ENCODE measurements around the gene NUDT13. TPM values are rescaled to one million over a fixed set of nuclear protein-coding genes. Genes with fewer than 3 reads are reported as not detected.

NUDT13 gene
- total RNA-seq, 1 experiment from 2014 or later, result 2.9 TPM

GRCh38 chr10:73060738-73061635, 49.3 kb upstream of the NUDT13 start (continued):
- TF ChIP-seq JAZF1 (CRISPR knock-in tag; IDR thresholded peaks at IDR 0.05), result no peak
- no peak for TF ChIP-seq ZSCAN18 (CRISPR knock-in tag; IDR thresholded peaks at IDR 0.05)
- TF ChIP-seq SOX15 (CRISPR knock-in tag; IDR thresholded peaks at IDR 0.05), result no peak
- no peak for TF ChIP-seq GABPB1 (CRISPR knock-in tag; IDR thresholded peaks at IDR 0.05)
- TF ChIP-seq MLX (CRISPR knock-in tag; IDR thresholded peaks at IDR 0.05), result no peak
- no peak for TF ChIP-seq NR3C1 (CRISPR knock-in tag; conservative IDR thresholded peaks at IDR 0.05; ENCODE audit: low read depth)
- no peak for TF ChIP-seq HMGA2 (CRISPR knock-in tag; IDR thresholded peaks at IDR 0.05)
- TF ChIP-seq SP1 (CRISPR knock-in tag; conservative IDR thresholded peaks at IDR 0.05), result no peak

GRCh38 chr10:73061743-73062142, 48.5 kb upstream of the NUDT13 start:
- DNase-seq (ENCODE audit: low spot score) (no peak), ATAC-seq (no peak)
- Mint-ChIP-seq H3K4me3 (no peak overlapping the region), H3K27me3 (ENCODE audit: low read depth) (no peaks in the 10 kb centered on the region), H3K9me3 (no peaks in the 10 kb centered on the region), H3K4me1 (no peaks in the 10 kb centered on the region; the same call in 1 of the 2 replicates), H3K27ac (no peak overlapping the region), H3K36me3 (peaks cover 40% of the 10 kb centered on the region)
- POLR2A ChIA-PET, result no interaction called here
- no peak for TF ChIP-seq ZNF138 (CRISPR knock-in tag; conservative IDR thresholded peaks at IDR 0.05)
- TF ChIP-seq ZMAT4 (CRISPR knock-in tag; IDR thresholded peaks at IDR 0.05), result no peak
- TF ChIP-seq NR1H2 (CRISPR knock-in tag; IDR thresholded peaks at IDR 0.05), result no peak
- no peak for TF ChIP-seq NR2C2 (CRISPR knock-in tag; IDR thresholded peaks at IDR 0.05)
- TF ChIP-seq ZNF532 (CRISPR knock-in tag; IDR thresholded peaks at IDR 0.05; ENCODE audit: borderline replicate concordance), result no peak
- TF ChIP-seq IRF1 (CRISPR knock-in tag; IDR thresholded peaks at IDR 0.05), result no peak
- no peak for TF ChIP-seq MLX (CRISPR knock-in tag; IDR thresholded peaks at IDR 0.05)
- CTCF ChIA-PET, result interaction anchor here (0.6 to 2.3 kb wide), 31 partner anchors 8 to 699 kb away, joined by 3 to 10 read pairs (median 4); partner anchors contain the start of gene MCU
